ENCODE data around the gene TMED7.
"Not testable (repeated sequence)": the region's sequence is repeated elsewhere in the genome, so short reads cannot be mapped to it uniquely, and the experiment has no call there.

Gene TMED7

DNA sequence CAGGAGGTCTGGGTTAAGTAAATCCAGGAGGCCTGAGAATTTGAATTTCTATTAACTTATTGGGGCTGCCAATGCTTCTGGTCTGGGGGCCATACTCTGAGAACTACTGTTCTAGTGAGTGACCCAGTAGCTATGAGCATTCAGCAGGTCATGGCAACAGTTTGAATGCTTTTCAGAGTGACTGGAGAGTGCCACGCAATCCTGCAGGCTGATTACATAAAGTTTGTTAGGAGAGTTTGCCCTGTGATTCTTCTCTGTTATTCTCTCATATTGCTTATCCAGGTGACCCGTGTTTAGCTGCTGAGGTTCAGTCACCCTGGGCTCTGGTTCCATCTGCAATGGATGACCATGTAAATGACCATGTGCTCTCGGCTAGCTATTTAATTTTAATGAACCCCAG lies 22.2 kb upstream of the TMED7 start:
- POLR2A ChIA-PET (ENCODE audit: low non-redundant PET), result no interaction called here
- no peak overlapping the region for H3K27ac ChIP-seq
- no peak for DNase-seq (ENCODE audit: low spot score)
- TF ChIP-seq, protein P1, sequence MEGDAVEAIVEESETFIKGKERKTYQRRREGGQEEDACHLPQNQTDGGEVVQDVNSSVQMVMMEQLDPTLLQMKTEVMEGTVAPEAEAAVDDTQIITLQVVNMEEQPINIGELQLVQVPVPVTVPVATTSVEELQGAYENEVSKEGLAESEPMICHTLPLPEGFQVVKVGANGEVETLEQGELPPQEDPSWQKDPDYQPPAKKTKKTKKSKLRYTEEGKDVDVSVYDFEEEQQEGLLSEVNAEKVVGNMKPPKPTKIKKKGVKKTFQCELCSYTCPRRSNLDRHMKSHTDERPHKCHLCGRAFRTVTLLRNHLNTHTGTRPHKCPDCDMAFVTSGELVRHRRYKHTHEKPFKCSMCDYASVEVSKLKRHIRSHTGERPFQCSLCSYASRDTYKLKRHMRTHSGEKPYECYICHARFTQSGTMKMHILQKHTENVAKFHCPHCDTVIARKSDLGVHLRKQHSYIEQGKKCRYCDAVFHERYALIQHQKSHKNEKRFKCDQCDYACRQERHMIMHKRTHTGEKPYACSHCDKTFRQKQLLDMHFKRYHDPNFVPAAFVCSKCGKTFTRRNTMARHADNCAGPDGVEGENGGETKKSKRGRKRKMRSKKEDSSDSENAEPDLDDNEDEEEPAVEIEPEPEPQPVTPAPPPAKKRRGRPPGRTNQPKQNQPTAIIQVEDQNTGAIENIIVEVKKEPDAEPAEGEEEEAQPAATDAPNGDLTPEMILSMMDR (conservative IDR thresholded peaks at IDR 0.05; ENCODE audit: low read depth), result no peak
- CTCF ChIA-PET, result no interaction called here

DNA sequence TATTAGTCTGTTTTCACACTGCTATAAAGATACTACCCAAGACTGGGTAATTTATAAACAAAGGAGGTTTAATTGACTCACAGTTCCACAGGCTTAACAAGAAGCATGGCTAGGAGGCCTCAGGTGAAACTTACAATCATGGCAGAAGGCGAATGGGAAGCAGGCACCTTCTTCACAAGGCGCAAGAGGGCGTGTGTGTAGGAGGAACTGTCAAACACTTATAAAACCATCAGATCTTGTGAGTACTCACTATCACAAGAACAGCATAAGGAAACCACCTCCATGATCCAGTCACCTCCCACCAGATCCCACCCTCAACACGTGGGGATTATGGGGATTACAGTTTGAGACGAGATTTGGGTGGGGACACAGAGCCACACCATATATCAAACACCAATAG lies 19.6 kb upstream of the TMED7 start:
- CTCF ChIA-PET, result interaction anchor here (0.7 kb wide), 1 partner anchor 665 kb away, joined by 3 read pairs; no protein-coding TSS in a partner anchor
- POLR2A ChIA-PET (ENCODE audit: low non-redundant PET); DNase-seq (ENCODE audit: low spot score); H3K27ac ChIP-seq: not testable (repeated sequence)

DNA sequence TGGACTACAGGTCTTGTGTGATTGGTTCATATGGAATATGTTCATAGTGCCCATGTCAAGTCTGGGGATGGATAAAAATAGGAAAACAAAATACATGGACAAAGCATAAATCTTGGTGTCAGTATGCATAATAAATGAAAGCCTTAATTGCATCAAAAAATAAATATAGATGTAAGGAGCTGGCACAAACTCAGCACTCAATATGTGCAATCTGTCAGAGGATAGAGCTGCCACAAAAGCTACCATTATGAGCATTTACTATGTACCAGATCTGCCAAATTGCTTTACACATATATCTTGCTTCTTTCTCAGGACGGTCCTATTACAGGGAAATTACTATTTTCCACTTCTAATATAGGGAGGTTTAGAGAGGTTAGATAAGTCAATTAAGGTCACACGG lies 18.2 kb upstream of the TMED7 start:
- H3K27ac ChIP-seq, result no peak overlapping the region
- TF ChIP-seq, protein P1 (conservative IDR thresholded peaks at IDR 0.05; ENCODE audit: low read depth), result no peak
- ChIA-PET CTCF (interaction anchor here (0.6 to 0.7 kb wide), 2 partner anchors 44 to 262 kb away, joined by 3 read pairs; no protein-coding TSS in a partner anchor), POLR2A (ENCODE audit: low non-redundant PET) (no interaction called here)
- DNase-seq (ENCODE audit: low spot score), result no peak

DNA sequence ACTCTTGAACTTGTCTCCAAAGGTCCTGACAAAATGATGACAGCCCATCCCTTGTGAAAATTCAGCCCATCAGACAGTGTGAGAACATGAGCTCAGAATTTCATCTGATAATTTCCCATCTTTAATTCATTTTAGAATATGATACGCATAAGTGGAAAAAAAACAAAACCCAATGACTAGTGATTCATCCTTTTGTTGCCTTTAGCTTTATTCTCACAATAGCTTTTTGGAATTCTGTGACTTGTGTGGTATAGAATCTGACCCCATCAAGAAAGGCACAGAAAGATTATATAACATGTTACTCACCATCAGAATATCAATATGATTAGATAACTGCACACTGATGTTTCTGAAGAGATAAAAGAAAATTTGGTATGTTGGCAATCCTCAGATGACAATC lies 16.1 kb upstream of the TMED7 start:
- ChIA-PET POLR2A (ENCODE audit: low non-redundant PET) (no interaction called here), CTCF (no interaction called here)

DNA sequence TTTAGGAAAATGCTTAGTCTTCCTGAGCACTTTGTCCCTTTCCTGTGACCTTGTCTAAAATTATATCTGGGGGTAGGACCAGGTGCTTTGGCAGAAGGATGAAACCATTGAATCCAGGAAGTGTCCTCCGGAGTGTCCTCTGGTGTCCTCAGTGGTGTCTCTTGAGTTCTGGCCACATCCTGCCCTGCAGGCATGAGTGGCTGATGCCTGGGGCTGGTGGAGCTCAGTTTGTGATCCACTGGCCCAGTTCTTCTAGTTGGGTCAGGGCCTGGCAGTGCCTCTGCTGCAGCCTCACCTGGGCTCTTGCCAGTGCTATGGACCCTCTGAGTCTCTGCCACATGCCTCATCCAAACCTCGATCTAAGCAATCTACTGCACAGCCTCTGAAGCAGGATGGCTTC lies 14.4 kb upstream of the TMED7 start:
- POLR2A ChIA-PET (ENCODE audit: low non-redundant PET), result no interaction called here
- CTCF ChIA-PET, result interaction anchor here (0.6 kb wide), 2 partner anchors 27 to 374 kb away, joined by 4 to 10 read pairs; no protein-coding TSS in a partner anchor

More for the DNA sequence above, 16.1 kb upstream of the TMED7 start:
- H3K27ac ChIP-seq, result no peak overlapping the region
- TF ChIP-seq, protein P1 (conservative IDR thresholded peaks at IDR 0.05; ENCODE audit: low read depth), result no peak
- no peak for DNase-seq (ENCODE audit: low spot score)

DNA sequence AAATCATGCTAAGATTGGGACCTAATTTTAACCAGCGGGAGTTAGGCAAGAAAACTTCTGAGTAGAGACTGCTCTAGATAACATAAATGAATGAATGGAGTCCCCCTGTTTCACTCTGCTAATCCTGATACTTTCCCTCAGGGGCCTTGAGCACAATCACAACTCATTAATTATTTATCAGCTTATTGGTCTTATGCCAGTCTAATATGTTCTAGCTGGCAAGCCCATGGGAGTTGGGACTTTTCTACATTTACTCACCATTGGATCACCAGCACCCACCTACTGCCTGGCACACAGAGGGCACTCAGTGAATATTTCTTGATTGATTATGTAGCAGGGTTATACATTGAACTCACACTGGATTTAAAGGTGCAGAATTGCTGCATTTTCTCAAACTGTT lies 13.5 kb upstream of the TMED7 start:
- TF ChIP-seq, protein P1 (conservative IDR thresholded peaks at IDR 0.05; ENCODE audit: low read depth), result no peak
- ChIA-PET POLR2A (ENCODE audit: low non-redundant PET) (no interaction called here), CTCF (no interaction called here)
- no peak for DNase-seq (ENCODE audit: low spot score)
- H3K27ac ChIP-seq, result no peak overlapping the region

More for the DNA sequence above, 14.4 kb upstream of the TMED7 start:
- no peak for DNase-seq (ENCODE audit: low spot score)
- TF ChIP-seq, protein P1 (conservative IDR thresholded peaks at IDR 0.05; ENCODE audit: low read depth), result no peak
- no peak overlapping the region for H3K27ac ChIP-seq

DNA sequence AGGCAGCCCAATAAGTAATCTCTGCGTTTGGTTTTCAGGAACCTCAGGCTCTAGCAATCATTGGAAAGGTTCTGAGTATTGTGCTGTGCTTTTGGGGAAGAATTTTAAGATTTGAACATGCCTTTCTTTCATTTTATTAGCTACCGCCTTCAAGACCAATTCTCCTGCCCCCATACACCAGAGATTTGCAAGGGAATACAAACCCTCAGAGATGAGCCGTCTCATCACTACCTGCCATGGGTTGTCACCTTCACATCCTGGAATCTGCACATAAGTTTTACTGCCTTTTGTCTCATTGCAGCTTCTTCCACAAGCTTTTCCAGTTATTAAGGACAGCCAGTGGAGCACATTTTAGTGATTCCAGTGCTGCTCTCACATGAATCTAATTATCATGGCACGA lies 11.7 kb upstream of the TMED7 start:
- TF ChIP-seq, protein P1 (conservative IDR thresholded peaks at IDR 0.05; ENCODE audit: low read depth), result no peak
- DNase-seq (ENCODE audit: low spot score), result no peak
- POLR2A ChIA-PET (ENCODE audit: low non-redundant PET), result no interaction called here
- no peak overlapping the region for H3K27ac ChIP-seq
- CTCF ChIA-PET, result no interaction called here

Data from RWPE1 (cell line).